Endodermal cell (in vitro differentiated cells): ENCODE data around the gene LMBR1L. TPM values are rescaled to one million over a fixed set of nuclear protein-coding genes. Genes with fewer than 3 reads are reported as not detected.
"Not testable (repeated sequence)": the region's sequence is repeated elsewhere in the genome, so short reads cannot be mapped to it uniquely, and the experiment has no call there.

Source experiments
- DNase-seq: peaks from one replicate; pipeline ENCODE4 v3.0.0-alpha.2; 2017
- H3K27ac ChIP-seq: 2 replicates; pipeline ENCODE4 v1.5.1; 2013; ENCODE audit warnings: mild to moderate bottlenecking, low read depth, low read length, moderate library complexity
- H3K27me3 ChIP-seq: 2 replicates; pipeline ENCODE4 v1.6.1; 2013; ENCODE audit warnings: mild to moderate bottlenecking, low read length, moderate library complexity; ENCODE audit not compliant: insufficient read depth, control insufficient read depth, poor library complexity, severe bottlenecking
- H3K36me3 ChIP-seq: 2 replicates; pipeline ENCODE4 v1.7.0; 2013; ENCODE audit warnings: mild to moderate bottlenecking, low read length, moderate library complexity; ENCODE audit not compliant: control insufficient read depth, insufficient read depth
- H3K4me1 ChIP-seq: one replicate; pipeline ENCODE4 v1.7.0; 2013; ENCODE audit warnings: low read length; ENCODE audit not compliant: control insufficient read depth, insufficient read depth
- H3K4me3 ChIP-seq: 2 replicates; pipeline ENCODE4 v1.5.1; 2013; ENCODE audit warnings: mild to moderate bottlenecking, low read length, moderate library complexity
- H3K9ac ChIP-seq: 2 replicates; pipeline ENCODE4 v1.6.1; 2013; ENCODE audit warnings: mild to moderate bottlenecking, low read length, moderate library complexity; ENCODE audit not compliant: poor library complexity, severe bottlenecking; ENCODE audit errors: extremely low read depth
- H3K9me3 ChIP-seq: 2 replicates; pipeline ENCODE4 v1.6.1; 2013; ENCODE audit warnings: mild to moderate bottlenecking, low read length, moderate library complexity; ENCODE audit not compliant: control insufficient read depth
- H3K27ac Mint-ChIP-seq: 2 replicates; pipeline ENCODE4 v1.8.0; 2020; ENCODE audit warnings: mixed read lengths
- H3K27me3 Mint-ChIP-seq: 2 replicates; pipeline ENCODE4 v1.8.0; 2021; ENCODE audit warnings: mild to moderate bottlenecking, mixed read lengths; ENCODE audit not compliant: insufficient read depth
- H3K36me3 Mint-ChIP-seq: 2 replicates; pipeline ENCODE4 v1.8.0; 2020; ENCODE audit warnings: low read depth, mixed read lengths
- H3K4me1 Mint-ChIP-seq: 2 replicates; pipeline ENCODE4 v1.8.0; 2020; ENCODE audit warnings: mixed read lengths
- H3K4me3 Mint-ChIP-seq: 2 replicates; pipeline ENCODE4 v1.8.0; 2020; ENCODE audit warnings: mild to moderate bottlenecking, moderate library complexity, mixed read lengths
- H3K9me3 Mint-ChIP-seq: 2 replicates; pipeline ENCODE4 v1.8.0; 2020; ENCODE audit warnings: mild to moderate bottlenecking, mixed read lengths
- WGBS, 2 experiments: methylation state at CpG; one replicate each; pipeline versions ENCODE4 v1.1.5 to v1.1.7; 2013; ENCODE audit warnings: missing lambda C conversion rate in 2 of 2, mixed read lengths in 1 of 2; ENCODE audit not compliant: insufficient coverage in 1 of 2, insufficient read length in 1 of 2; 5-methylcytosine and 5-hydroxymethylcytosine counted together
- total RNA-seq, 2 donors: library from RNA; stranded (reverse); fragmentation: NEBNext Ultra II Directional in 1 of 2; extraction: Animal tissue kit (Norgen Biotek cat#: 25700) in 1 of 2; gene quantifications; 2 replicates in 1 of 2; 3 replicates in 1 of 2; pipeline ENCODE4 v1.2.1, GENCODE V29; 2021
- TF ChIP-seq, protein P1 (sequence below): fragments of 200-600 bp; sonication (generic); conservative IDR thresholded peaks from 2 replicates; pipeline ENCODE4 v1.5.0; 2021; ENCODE audit warnings: antibody characterized with exemption, mild to moderate bottlenecking

LMBR1L gene
- total RNA-seq, 2 donors from 2014 or later: 89.5 to 98.6 TPM

DNA sequence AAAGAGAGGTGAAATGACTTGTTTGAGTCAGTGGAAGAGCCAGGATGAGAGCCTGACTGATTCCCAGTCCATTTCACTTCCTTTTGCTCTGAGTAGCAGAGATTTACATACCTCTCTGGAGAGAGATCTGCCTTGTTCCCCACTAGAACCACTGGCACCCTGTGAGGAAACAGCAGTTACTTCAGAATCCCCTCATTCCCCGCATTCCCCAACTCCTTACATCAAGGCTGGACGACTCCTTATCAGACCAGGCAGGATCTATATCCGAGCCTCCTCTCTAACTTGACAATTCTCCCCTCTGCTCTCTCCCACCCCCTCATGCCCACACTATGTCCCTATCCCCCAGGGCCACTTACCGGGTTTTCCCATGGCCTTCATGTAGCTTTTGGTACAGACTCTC, 44.5 kb downstream of the LMBR1L start:
- Mint-ChIP-seq H3K27ac (peak overlapping the region; percentile 74), H3K4me1 (peaks cover 11% of the 10 kb centered on the region), H3K27me3 (peaks cover 13% of the 10 kb centered on the region), H3K4me3 (no peak overlapping the region), H3K36me3 (no peaks in the 10 kb centered on the region), H3K9me3 (no peaks in the 10 kb centered on the region)
- TF ChIP-seq, protein P1, sequence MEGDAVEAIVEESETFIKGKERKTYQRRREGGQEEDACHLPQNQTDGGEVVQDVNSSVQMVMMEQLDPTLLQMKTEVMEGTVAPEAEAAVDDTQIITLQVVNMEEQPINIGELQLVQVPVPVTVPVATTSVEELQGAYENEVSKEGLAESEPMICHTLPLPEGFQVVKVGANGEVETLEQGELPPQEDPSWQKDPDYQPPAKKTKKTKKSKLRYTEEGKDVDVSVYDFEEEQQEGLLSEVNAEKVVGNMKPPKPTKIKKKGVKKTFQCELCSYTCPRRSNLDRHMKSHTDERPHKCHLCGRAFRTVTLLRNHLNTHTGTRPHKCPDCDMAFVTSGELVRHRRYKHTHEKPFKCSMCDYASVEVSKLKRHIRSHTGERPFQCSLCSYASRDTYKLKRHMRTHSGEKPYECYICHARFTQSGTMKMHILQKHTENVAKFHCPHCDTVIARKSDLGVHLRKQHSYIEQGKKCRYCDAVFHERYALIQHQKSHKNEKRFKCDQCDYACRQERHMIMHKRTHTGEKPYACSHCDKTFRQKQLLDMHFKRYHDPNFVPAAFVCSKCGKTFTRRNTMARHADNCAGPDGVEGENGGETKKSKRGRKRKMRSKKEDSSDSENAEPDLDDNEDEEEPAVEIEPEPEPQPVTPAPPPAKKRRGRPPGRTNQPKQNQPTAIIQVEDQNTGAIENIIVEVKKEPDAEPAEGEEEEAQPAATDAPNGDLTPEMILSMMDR: no peak
- H3K9ac ChIP-seq: no peak overlapping the region
- no peaks in the 10 kb centered on the region for H3K4me1 ChIP-seq
- no peaks in the 10 kb centered on the region for H3K36me3 ChIP-seq
- H3K27me3 ChIP-seq: peaks cover 12% of the 10 kb centered on the region
- no peak overlapping the region for H3K27ac ChIP-seq
- WGBS, 2 experiments: 27 to 58% methylated on average over 2 to 4 of the region's 4 CpGs
- H3K9me3 ChIP-seq: no peaks in the 10 kb centered on the region
- peak; percentile 69 for DNase-seq
- no peak overlapping the region for H3K4me3 ChIP-seq

DNA sequence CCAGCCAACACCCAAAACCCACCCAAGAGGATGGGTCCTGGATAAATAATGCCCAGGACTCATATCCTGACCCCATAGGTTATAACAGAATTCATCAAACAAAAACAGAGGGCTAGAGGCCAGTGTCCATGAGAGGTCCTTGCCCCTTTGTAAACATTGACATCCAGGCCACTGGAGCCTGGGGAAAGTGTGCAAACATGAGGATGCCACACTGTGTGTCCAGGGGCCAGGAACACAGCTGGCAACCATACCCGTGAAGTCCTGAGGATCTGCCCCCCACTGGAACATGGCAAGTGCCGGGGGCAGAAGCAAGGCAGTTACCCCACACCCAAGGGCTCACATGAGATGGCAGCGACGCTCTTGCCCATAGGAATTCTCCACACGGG, 45.9 kb downstream of the LMBR1L start:
- Mint-ChIP-seq H3K4me3 (no peak overlapping the region), H3K36me3 (no peaks in the 10 kb centered on the region), H3K9me3 (no peaks in the 10 kb centered on the region), H3K4me1 (peaks cover 13% of the 10 kb centered on the region), H3K27me3 (peaks cover 13% of the 10 kb centered on the region), H3K27ac (no peak overlapping the region)
- TF ChIP-seq, protein P1: no peak
- Histone ChIP-seq H3K36me3 (no peaks in the 10 kb centered on the region), H3K9ac (no peak overlapping the region), H3K9me3 (no peaks in the 10 kb centered on the region), H3K27me3 (peaks cover 12% of the 10 kb centered on the region), H3K4me1 (no peaks in the 10 kb centered on the region), H3K4me3 (no peak overlapping the region), H3K27ac (no peak overlapping the region)
- 87 to 93% methylated on average over 4 to 5 of the region's 5 CpGs for WGBS, 2 experiments
- no peak for DNase-seq

DNA sequence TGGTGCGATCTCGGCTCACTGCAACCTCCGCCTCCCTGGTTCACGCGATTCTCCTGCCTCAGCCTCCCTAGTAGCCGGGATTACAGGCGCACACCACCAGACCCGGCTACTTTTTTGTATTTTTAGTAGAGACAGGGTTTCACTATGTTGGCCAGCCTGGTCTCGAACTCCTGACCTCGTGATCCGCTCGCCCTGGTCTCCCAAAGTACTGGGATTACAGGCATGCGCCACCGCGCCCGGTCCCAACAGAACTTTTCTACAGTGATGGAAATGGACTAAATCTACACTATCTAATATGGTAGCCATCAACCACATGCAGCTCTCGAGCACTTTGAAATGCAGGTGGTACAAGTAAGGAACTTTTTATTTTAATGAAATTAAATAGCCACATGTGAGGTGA, 48.7 kb downstream of the LMBR1L start:
- not testable (repeated sequence) for H3K27ac Mint-ChIP-seq, H3K27ac ChIP-seq, H3K27me3 ChIP-seq

DNA sequence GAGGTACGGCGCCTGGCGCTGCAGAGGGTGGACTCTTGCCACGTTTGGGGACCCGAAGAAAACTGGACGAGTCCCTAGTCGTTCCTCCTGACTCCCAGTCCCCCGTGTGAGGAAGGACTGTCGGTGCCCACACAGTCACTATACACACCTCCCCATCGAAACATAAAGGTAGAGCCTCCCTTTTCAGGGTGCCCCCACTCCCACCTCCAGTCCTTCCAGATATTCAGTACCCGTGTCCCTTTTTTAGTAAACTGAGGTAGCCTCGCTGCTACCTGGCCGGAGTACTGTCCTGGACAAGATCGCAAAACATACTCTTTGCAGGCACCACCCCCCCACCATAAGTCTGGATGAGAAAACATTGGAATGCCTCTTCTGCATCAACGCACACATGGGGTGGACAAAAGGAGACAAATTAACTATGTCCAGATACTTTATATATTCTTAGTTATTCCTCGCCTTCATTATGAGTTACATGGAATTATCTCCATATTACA, 49.4 kb downstream of the LMBR1L start:
- H3K9me3 Mint-ChIP-seq: no peaks in the 10 kb centered on the region
- H3K27me3 ChIP-seq: no peaks in the 10 kb centered on the region
- peaks cover 35% of the 10 kb centered on the region for H3K4me1 Mint-ChIP-seq
- no peaks in the 10 kb centered on the region for H3K36me3 Mint-ChIP-seq
- DNase-seq: no peak
- peaks cover 4% of the 10 kb centered on the region for H3K4me1 ChIP-seq
- H3K27ac Mint-ChIP-seq: peak overlapping the region; percentile 99
- 7 to 21% methylated on average over 9 to 16 of the region's 16 CpGs for WGBS, 2 experiments
- peak overlapping the region; percentile 36 for H3K27ac ChIP-seq
- H3K4me3 ChIP-seq: peak overlapping the region; percentile 89
- H3K27me3 Mint-ChIP-seq: no peaks in the 10 kb centered on the region
- H3K36me3 ChIP-seq: no peaks in the 10 kb centered on the region
- no peaks in the 10 kb centered on the region for H3K9me3 ChIP-seq
- H3K9ac ChIP-seq: peak overlapping the region; percentile 92
- H3K4me3 Mint-ChIP-seq: peak overlapping the region; percentile 96
- TF ChIP-seq, protein P1: no peak

More for the DNA sequence above, 48.7 kb downstream of the LMBR1L start:
- not testable (repeated sequence) for H3K9me3 ChIP-seq, H3K4me3 ChIP-seq, DNase-seq, H3K9me3 Mint-ChIP-seq, H3K36me3 Mint-ChIP-seq, H3K36me3 ChIP-seq, H3K27me3 Mint-ChIP-seq, H3K9ac ChIP-seq, H3K4me1 ChIP-seq
- peaks cover 28% of the 10 kb centered on the region for H3K4me1 Mint-ChIP-seq
- 86 to 95% methylated on average over 15 to 17 of the region's 17 CpGs for WGBS, 2 experiments
- H3K4me3 Mint-ChIP-seq: peak overlapping the region; percentile 96
